HG03342 (cell line): ENCODE data around the gene MLLT10.

Source experiments
- ATAC-seq: cut with Tn5 transposase; IDR thresholded peaks from one replicate; pipeline ENCODE4 v1.9.1; 2021; ENCODE audit warnings: mild to moderate bottlenecking, moderate library complexity; ENCODE audit not compliant: unreplicated experiment

MLLT10 gene

GRCh38 chr10:21501091-21501490 lies 32.9 kb upstream of the MLLT10 start:
- ATAC-seq, result no peak

DNA sequence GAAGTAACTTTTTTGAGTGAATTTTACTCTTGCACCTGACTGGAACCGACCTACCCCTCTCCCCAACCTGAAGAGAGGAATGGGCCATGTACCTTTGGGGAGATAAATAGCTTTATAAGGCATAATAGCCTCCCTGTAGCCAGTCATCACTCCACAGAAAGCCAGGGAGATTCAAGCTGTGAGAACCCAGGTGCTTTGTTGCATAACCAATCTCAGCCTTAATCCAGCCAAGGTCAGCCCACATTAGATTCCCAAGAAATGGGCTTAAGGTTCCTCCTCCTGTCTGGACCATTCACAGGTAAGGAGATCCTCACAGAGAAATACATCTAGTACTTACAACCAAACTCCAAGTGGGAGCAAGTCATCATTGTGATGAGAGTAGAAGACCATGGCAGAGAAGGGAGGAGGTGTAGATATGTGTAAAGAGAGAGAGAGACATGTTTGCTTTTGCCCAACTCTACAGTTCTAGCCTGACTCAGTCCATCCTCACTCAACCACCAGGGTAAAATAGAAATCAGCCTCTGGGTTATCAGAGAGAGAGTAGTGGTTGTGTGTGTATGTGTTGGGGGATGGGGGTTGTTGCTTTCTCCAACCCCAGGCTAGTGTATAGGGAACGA lies 32.2 kb upstream of the MLLT10 start:
- no peak for ATAC-seq

- ATAC-seq, result no peak
Observed at GRCh38 chr10:21502348-21502740, 31.7 kb upstream of the MLLT10 start.

DNA sequence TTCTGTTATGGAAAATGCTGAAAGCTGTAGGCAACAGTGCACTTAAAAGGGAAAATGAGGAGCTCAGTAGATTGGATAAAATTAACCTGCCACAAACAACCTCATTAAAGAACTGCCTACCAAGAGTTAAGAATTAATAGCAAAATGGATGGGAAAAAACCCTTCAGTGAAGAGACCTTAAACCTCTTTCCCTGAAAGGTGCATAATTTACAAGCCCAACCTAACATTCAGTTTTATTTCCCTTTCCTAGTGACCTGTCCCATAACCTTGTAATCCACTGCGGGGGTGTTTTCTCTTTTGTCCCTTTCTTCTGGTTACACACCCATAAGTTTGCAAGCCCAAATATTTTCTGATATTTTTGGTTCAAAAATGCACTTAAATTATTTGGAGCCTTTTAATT lies 30.5 kb upstream of the MLLT10 start:
- ATAC-seq, result no peak

GRCh38 chr10:21505711-21506278 lies 28.2 kb upstream of the MLLT10 start:
- ATAC-seq, result no peak

GRCh38 chr10:21506351-21506750 lies 27.7 kb upstream of the MLLT10 start:
- ATAC-seq, result no peak

GRCh38 chr10:21507150-21507549 lies 26.9 kb upstream of the MLLT10 start:
- no peak for ATAC-seq

GRCh38 chr10:21508706-21509331 lies 25.2 kb upstream of the MLLT10 start:
- ATAC-seq, result no peak

- no peak for ATAC-seq
Observed at GRCh38 chr10:21509341-21510240, 24.4 kb upstream of the MLLT10 start.

GRCh38 chr10:21510241-21511094 lies 23.6 kb upstream of the MLLT10 start:
- ATAC-seq, result no peak

- no peak for ATAC-seq
Observed at GRCh38 chr10:21511095-21511570, 22.9 kb upstream of the MLLT10 start.

- ATAC-seq, result no peak
Observed at GRCh38 chr10:21511946-21512572, 22.0 kb upstream of the MLLT10 start.

GRCh38 chr10:21512573-21513404 lies 21.2 kb upstream of the MLLT10 start:
- no peak for ATAC-seq

GRCh38 chr10:21513405-21513788 lies 20.6 kb upstream of the MLLT10 start:
- no peak for ATAC-seq

DNA sequence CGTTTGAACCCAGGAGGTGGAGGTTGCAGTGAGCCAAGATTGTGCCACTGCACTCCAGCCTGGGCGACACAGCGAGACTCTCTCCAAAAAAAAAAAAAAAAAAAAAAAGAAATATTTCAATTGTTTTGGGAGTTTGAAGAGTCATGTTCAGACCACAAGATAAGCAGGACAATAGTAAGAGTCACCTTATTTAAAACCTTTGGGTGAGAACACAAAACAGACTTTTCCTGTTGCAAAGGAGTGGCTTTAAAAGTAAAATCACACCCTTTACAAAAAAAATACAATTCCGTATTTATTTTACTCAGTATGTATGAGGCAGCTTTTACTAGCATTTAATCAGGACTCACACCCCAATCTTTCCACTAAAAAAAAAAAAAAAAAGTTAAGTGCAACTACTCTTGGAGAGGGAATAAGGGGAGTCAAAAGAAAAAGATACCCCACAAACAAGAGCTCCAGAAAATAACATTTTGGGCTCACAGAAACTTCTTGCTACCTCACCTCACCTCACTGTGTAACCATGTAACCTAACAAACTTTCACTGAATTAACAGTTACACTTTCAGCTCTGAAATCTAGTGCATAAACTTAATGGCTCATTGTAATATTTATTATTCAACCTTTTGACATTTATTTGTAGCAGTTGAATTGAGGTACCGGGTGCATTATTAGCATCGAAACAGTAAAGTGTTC lies 19.8 kb upstream of the MLLT10 start:
- no peak for ATAC-seq

DNA sequence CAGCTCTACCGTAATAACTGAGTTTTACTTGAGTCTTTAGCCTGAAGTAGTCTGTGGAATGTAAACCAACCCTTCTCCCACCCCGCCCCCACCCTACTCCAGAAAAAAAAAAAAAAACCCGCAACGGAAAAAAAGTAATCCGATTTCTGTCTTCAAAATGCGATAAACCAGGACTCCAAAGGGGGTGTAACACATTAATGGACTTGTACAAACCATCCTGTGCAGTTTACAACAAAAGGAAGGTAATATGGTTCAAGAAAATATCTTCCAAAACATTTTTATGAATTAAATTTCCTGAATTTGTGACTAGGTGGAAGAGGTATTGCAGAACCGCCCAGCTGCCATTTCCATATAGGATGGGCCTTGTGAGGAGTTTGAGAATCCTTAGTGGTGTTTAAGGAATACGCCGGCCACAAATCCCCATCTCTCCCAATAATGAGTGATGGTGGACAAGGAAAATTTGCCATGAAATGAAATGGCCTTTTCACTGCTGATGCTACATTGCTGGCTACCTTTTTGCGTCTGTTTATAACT lies 19.1 kb upstream of the MLLT10 start:
- no peak for ATAC-seq

DNA sequence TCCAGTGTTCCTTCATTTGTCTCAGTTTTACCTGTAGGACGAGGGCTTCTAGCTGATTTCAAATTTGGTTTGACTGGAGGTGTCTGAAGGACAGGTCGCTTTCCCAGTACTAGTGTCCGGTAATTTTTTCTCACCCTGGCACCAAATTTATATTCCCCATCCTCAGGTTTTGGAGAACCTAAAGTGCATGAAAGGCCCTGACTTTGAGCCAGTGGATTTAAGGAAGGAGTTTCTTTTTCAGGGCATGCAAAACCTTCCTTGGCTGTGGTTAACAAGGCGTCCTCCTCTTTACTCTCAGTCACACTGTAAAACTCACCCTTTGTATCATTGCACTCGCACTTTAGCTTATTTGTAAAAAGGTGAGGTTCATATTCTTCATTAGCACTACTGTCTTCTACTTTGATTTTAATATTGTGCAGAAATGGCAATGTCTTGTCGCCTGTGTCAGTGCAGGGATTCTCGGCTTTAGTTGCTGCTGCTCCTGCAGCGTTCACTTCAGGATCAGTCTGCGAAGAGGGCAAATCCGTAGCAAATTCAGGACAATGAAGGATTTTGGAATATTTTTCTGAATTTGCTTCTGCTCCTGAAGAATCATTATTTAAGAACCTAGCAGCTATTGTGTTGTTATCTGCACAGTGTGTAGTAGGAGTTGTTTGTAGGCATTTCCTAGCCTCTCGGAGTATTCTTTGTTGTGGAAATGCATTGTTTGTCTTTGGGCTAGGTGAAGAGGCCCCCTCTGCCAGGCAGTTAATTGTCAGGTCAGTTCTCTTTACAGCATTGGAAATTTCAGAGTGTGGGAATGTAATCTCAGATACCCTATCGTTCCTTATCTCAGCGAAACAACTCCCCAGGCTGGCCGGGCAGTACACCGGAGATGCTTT lies 18.4 kb upstream of the MLLT10 start:
- ATAC-seq, result no peak
